ENCODE data around the gene ULK1.
A peak's percentile ranks its signal among the peaks of the same experiment; 100 is the strongest.

Gene ULK1

DNA sequence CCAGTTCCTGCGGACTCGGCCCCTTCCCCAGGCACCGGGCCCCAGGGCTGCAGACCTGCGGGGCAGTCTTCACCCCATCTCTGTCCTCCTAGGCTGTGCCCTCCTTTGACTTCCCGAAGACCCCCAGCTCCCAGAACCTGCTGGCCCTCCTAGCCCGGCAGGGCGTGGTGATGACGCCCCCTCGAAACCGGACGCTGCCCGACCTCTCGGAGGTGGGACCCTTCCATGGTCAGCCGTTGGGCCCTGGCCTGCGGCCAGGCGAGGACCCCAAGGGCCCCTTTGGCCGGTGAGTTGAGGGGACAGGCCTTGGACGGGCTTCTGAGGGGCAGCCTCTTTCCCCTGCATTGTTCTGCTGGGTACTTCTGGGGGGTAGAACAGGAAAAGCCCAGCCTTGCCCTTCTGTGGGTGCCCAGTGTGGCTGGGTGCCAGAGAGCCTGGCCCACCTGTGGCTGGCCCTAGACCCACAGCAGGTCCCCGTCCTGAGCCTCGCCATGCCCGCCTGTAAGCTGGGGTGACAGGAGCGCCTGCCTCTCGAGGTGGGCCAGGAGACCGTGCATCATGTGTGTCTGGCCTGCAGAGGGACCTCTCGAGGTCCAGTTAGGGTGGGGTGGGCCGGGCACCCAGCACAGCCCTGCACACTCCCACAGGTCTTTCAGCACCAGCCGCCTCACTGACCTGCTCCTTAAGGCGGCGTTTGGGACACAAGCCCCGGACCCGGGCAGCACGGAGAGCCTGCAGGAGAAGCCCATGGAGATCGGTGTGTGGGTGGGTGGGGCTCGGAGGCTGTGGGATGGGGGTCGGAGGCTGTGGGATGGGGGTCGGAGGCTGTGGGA is 22.1 kb downstream of the ULK1 start:
- POLR2A ChIA-PET: no interaction called here
- TF ChIP-seq ZNF621 (tag by site-specific recombination; IDR thresholded peaks at IDR 0.05): no peak
- 0 out of 2 replicates have a peak, but pooled peaks have one; percentile 15 for TF ChIP-seq SCRT2 (tag by site-specific recombination; IDR thresholded peaks at IDR 0.05)
- Histone ChIP-seq H3K27ac (ENCODE audit: extremely low read depth, low read depth, low read length) (no peak overlapping the region), H3K36me3 (ENCODE audit: control insufficient read depth in 2 of 2, insufficient read depth in 1 of 2, low read length in 2 of 2) (peaks cover 0 to 87% of the 10 kb centered on the region in 2 experiments; a peak in 2 of 3 replicates), H3K4me1 (ENCODE audit: control insufficient read depth, insufficient read depth, low read length) (peaks cover 5% of the 10 kb centered on the region), H3K4me3 (ENCODE audit: low read depth, low read length) (no peak overlapping the region), H3K9me3 (ENCODE audit: control insufficient read depth, insufficient read depth, low read depth, low read length) (no peaks in the 10 kb centered on the region)
- CTCF ChIA-PET: interaction anchor here (1.8 kb wide), 1 partner anchor 73 kb away, joined by 4 read pairs; no protein-coding TSS in a partner anchor

GRCh38 chr12:131917139-131917710 is 22.8 kb downstream of the ULK1 start:
- Histone ChIP-seq H3K27ac (ENCODE audit: extremely low read depth, low read depth, low read length) (no peak overlapping the region), H3K4me1 (ENCODE audit: control insufficient read depth, insufficient read depth, low read length) (peaks cover 3% of the 10 kb centered on the region), H3K36me3 (ENCODE audit: control insufficient read depth in 2 of 2, insufficient read depth in 1 of 2, low read length in 2 of 2) (peaks cover 0 to 87% of the 10 kb centered on the region in 2 experiments; a peak in 2 of 3 replicates), H3K9me3 (ENCODE audit: control insufficient read depth, insufficient read depth, low read depth, low read length) (no peaks in the 10 kb centered on the region), H3K4me3 (ENCODE audit: low read depth, low read length) (no peak overlapping the region)
- TF ChIP-seq PRDM6 (tag by site-specific recombination; IDR thresholded peaks at IDR 0.05) (no peak), ZNF175 (tag by site-specific recombination; IDR thresholded peaks at IDR 0.05) (no peak), ZNF776 (tag by site-specific recombination; IDR thresholded peaks at IDR 0.05; ENCODE audit: borderline replicate concordance) (no peak), ZNF121 (tag by site-specific recombination; IDR thresholded peaks at IDR 0.05) (no peak), ZNF580 (tag by site-specific recombination; IDR thresholded peaks at IDR 0.05) (no peak), ZNF223 (tag by site-specific recombination; IDR thresholded peaks at IDR 0.05) (no peak), ZNF24 (tag by site-specific recombination; IDR thresholded peaks at IDR 0.05) (no peak), KLF8 (tag by site-specific recombination; IDR thresholded peaks at IDR 0.05) (no peak), ZNF214 (tag by site-specific recombination; IDR thresholded peaks at IDR 0.05; ENCODE audit: borderline replicate concordance) (no peak)
- CTCF ChIA-PET: interaction anchor here (0.9 kb wide), 1 partner anchor 57 kb away, joined by 3 read pairs; no protein-coding TSS in a partner anchor
- POLR2A ChIA-PET: no interaction called here

- Histone ChIP-seq H3K27ac (ENCODE audit: extremely low read depth, low read depth, low read length) (no peak overlapping the region), H3K36me3 (ENCODE audit: control insufficient read depth in 2 of 2, insufficient read depth in 1 of 2, low read length in 2 of 2) (peaks cover 0 to 86% of the 10 kb centered on the region in 2 experiments; a peak in 2 of 3 replicates), H3K9me3 (ENCODE audit: control insufficient read depth, insufficient read depth, low read depth, low read length) (no peaks in the 10 kb centered on the region), H3K4me1 (ENCODE audit: control insufficient read depth, insufficient read depth, low read length) (no peaks in the 10 kb centered on the region), H3K4me3 (ENCODE audit: low read depth, low read length) (no peak overlapping the region)
- CTCF ChIA-PET: interaction anchor here (0.9 kb wide), 1 partner anchor 57 kb away, joined by 3 read pairs; no protein-coding TSS in a partner anchor
- POLR2A ChIA-PET: no interaction called here
- no peak for TF ChIP-seq AEBP2 (tag by site-specific recombination; IDR thresholded peaks at IDR 0.05; ENCODE audit: borderline replicate concordance)
- TF ChIP-seq, protein P1, sequence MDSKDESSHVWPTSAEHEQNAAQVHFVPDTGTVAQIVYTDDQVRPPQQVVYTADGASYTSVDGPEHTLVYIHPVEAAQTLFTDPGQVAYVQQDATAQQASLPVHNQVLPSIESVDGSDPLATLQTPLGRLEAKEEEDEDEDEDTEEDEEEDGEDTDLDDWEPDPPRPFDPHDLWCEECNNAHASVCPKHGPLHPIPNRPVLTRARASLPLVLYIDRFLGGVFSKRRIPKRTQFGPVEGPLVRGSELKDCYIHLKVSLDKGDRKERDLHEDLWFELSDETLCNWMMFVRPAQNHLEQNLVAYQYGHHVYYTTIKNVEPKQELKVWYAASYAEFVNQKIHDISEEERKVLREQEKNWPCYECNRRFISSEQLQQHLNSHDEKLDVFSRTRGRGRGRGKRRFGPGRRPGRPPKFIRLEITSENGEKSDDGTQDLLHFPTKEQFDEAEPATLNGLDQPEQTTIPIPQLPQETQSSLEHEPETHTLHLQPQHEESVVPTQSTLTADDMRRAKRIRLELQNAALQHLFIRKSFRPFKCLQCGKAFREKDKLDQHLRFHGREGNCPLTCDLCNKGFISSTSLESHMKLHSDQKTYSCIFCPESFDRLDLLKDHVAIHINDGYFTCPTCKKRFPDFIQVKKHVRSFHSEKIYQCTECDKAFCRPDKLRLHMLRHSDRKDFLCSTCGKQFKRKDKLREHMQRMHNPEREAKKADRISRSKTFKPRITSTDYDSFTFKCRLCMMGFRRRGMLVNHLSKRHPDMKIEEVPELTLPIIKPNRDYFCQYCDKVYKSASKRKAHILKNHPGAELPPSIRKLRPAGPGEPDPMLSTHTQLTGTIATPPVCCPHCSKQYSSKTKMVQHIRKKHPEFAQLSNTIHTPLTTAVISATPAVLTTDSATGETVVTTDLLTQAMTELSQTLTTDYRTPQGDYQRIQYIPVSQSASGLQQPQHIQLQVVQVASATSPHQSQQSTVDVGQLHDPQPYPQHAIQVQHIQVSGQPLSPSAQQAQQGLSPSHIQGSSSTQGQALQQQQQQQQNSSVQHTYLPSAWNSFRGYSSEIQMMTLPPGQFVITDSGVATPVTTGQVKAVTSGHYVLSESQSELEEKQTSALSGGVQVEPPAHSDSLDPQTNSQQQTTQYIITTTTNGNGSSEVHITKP (tag by site-specific recombination; IDR thresholded peaks at IDR 0.05): no peak
- TF ChIP-seq ZNF580 (tag by site-specific recombination; IDR thresholded peaks at IDR 0.05): no peak
- TF ChIP-seq ZSCAN5A (tag by site-specific recombination; IDR thresholded peaks at IDR 0.05): no peak
- TF ChIP-seq KLF1 (tag by site-specific recombination; IDR thresholded peaks at IDR 0.05): no peak
- no peak for TF ChIP-seq ZNF155 (tag by site-specific recombination; IDR thresholded peaks at IDR 0.05)
- no peak for TF ChIP-seq HOXD13 (CRISPR knock-in tag; IDR thresholded peaks at IDR 0.05; ENCODE audit: borderline replicate concordance)
Measured at GRCh38 chr12:131917711-131918306, 23.4 kb downstream of the ULK1 start.
